MM.1S (cell line): ENCODE data around the gene MPST.

Experiments
- CTCF ChIP-seq: fragments of 300-600 bp; sonication (generic); IDR thresholded peaks from 2 replicates; pipeline ENCODE4 v1.5.1; 2016; ENCODE audit warnings: antibody characterized with exemption, low read length, mixed read lengths
- EZH2 ChIP-seq: fragments of 300-600 bp; sonication (generic); optimal IDR thresholded peaks from 2 replicates; pipeline ENCODE3; 2017; ENCODE audit warnings: low read depth, mild to moderate bottlenecking, antibody characterized with exemption, low read length, mixed read lengths

- TF ChIP-seq EZH2 (no peak), CTCF (peak; percentile 89)
Measured at GRCh38 chr22:36977947-36978660, 41.4 kb upstream of the MPST start.
